Neural cell (in vitro differentiated cells): Measurements from ENCODE around the gene PPP3R2. TPM values are rescaled to one million over a fixed set of nuclear protein-coding genes. Genes with fewer than 3 reads are reported as not detected.

Experiments used
- H2AFZ ChIP-seq: fragments of 200-600, 300-800 bp; sonication (generic), shearing (Covaris generic); 2 replicates; pipeline ENCODE4 v1.6.0; 2014; ENCODE audit warnings: low read depth, mild to moderate bottlenecking, antibody characterized with exemption, low read length, moderate library complexity
- H3F3A ChIP-seq: fragments of 200-600 bp; shearing (Covaris generic); 2 replicates; pipeline ENCODE4 v1.6.1; 2016; ENCODE audit warnings: mild to moderate bottlenecking, moderate library complexity, mixed read lengths, antibody characterized with exemption, low read length; ENCODE audit not compliant: insufficient read depth, poor library complexity, severe bottlenecking
- H3K27ac ChIP-seq: fragments of 200-600, 300-800 bp; sonication (generic), shearing (Covaris generic); 2 replicates; pipeline ENCODE4 v1.5.1; 2014; ENCODE audit warnings: mild to moderate bottlenecking, low read length, moderate library complexity
- H3K27me3 ChIP-seq: fragments of 300-800, 200-600 bp; sonication (generic), shearing (Covaris generic); 2 replicates; pipeline ENCODE4 v1.6.0; 2014; ENCODE audit warnings: mild to moderate bottlenecking, low read depth, low read length, moderate library complexity; ENCODE audit not compliant: insufficient read depth
- H3K36me3 ChIP-seq: fragments of 300-800, 200-600 bp; sonication (generic), shearing (Covaris generic); 2 replicates; pipeline ENCODE4 v1.5.1; 2014; ENCODE audit warnings: mild to moderate bottlenecking, antibody characterized with exemption, low read length, moderate library complexity; ENCODE audit not compliant: insufficient read depth
- H3K4me2 ChIP-seq: fragments of 300-800, 200-600 bp; sonication (generic), shearing (Covaris generic); 2 replicates; pipeline ENCODE4 v1.6.0; 2014; ENCODE audit warnings: mild to moderate bottlenecking, low read length
- H3K4me3 ChIP-seq: fragments of 300-800, 200-600 bp; sonication (generic), shearing (Covaris generic); 2 replicates; pipeline ENCODE4 v1.5.1; 2014; ENCODE audit warnings: mild to moderate bottlenecking, low read length, moderate library complexity
- H3K79me2 ChIP-seq: fragments of 200-600 bp; shearing (Covaris generic); replicated peaks from 2 replicates; pipeline ENCODE4 v1.6.0; 2014; ENCODE audit warnings: mild to moderate bottlenecking, low read length, moderate library complexity; ENCODE audit not compliant: insufficient read depth
- H3K9ac ChIP-seq: fragments of 300-800, 200-600 bp; sonication (generic), shearing (Covaris generic); 2 replicates; pipeline ENCODE4 v1.6.1; 2016; ENCODE audit warnings: mild to moderate bottlenecking, low read length, mixed read lengths
- H3K9me2 ChIP-seq: fragments of 200-600 bp; shearing (Covaris generic); 2 replicates; pipeline ENCODE4 v1.6.1; 2016; ENCODE audit warnings: mild to moderate bottlenecking, low read length, mixed read lengths; ENCODE audit not compliant: insufficient read depth
- H3K9me3 ChIP-seq: fragments of 200-600, 300-800 bp; sonication (generic), shearing (Covaris generic); 2 replicates; pipeline ENCODE4 v1.6.1; 2016; ENCODE audit warnings: mild to moderate bottlenecking, mixed run types, low read length, moderate library complexity, mixed read lengths
- H4K20me1 ChIP-seq: fragments of 200-600 bp; shearing (Covaris generic); 2 replicates; pipeline ENCODE4 v1.6.1; 2016; ENCODE audit warnings: mild to moderate bottlenecking, mixed run types; ENCODE audit not compliant: insufficient read depth
- CTCF ChIP-seq: fragments of 450-650 bp; IDR thresholded peaks from 2 replicates; pipeline ENCODE4 v1.5.1; 2014; ENCODE audit warnings: antibody characterized with exemption, mild to moderate bottlenecking, moderate library complexity; ENCODE audit not compliant: poor library complexity, severe bottlenecking
- EP300 ChIP-seq: fragments of 450-650 bp; conservative IDR thresholded peaks from 2 replicates; pipeline ENCODE4 v1.6.1; 2014; ENCODE audit warnings: antibody characterized with exemption, mild to moderate bottlenecking, moderate library complexity; ENCODE audit not compliant: poor library complexity, severe bottlenecking
- EZH2 ChIP-seq: fragments of 200-600, 300-800 bp; shearing (Covaris generic), sonication (generic); IDR thresholded peaks from 2 replicates; pipeline ENCODE4 v1.6.1; 2014; ENCODE audit warnings: antibody characterized with exemption, low read length, borderline replicate concordance, mild to moderate bottlenecking; ENCODE audit not compliant: insufficient read depth, poor library complexity, severe bottlenecking
- MXI1 ChIP-seq: fragments of 450-650 bp; conservative IDR thresholded peaks from 2 replicates; pipeline ENCODE4 v1.6.1; 2014; ENCODE audit warnings: antibody characterized with exemption, mild to moderate bottlenecking; ENCODE audit not compliant: poor library complexity, severe bottlenecking
- POLR2AphosphoS5 ChIP-seq: IDR thresholded peaks from 2 replicates; pipeline ENCODE4 v1.6.1; 2012
- RAD21 ChIP-seq: fragments of 450-650 bp; conservative IDR thresholded peaks from 2 replicates; pipeline ENCODE4 v1.6.1; 2014; ENCODE audit warnings: antibody characterized with exemption, mild to moderate bottlenecking, moderate library complexity
- REST ChIP-seq: IDR thresholded peaks from 2 replicates; pipeline ENCODE4 v1.6.1; 2012; ENCODE audit warnings: borderline replicate concordance
- SMC3 ChIP-seq: fragments of 450-650 bp; conservative IDR thresholded peaks from 2 replicates; pipeline ENCODE4 v1.6.1; 2014; ENCODE audit warnings: antibody characterized with exemption, mild to moderate bottlenecking, moderate library complexity; ENCODE audit not compliant: poor library complexity
- TAF1 ChIP-seq: IDR thresholded peaks from 2 replicates; pipeline ENCODE4 v1.6.1; 2012; ENCODE audit warnings: low read depth
- polyA plus RNA-seq: library from polyadenylated mRNA; depleted of rRNA; stranded (reverse); fragments of >200 nt; gene quantifications from 2 replicates; pipeline ENCODE4 v1.2.3, GENCODE V29; 2014

Gene PPP3R2
- polyA plus RNA-seq, 1 donor from 2014 or later: not detected

GRCh38 chr9:101567725-101568350 is 26.9 kb downstream of the PPP3R2 start:
- Histone ChIP-seq H3K79me2 (no peaks in the 10 kb centered on the region), H3K27me3 (no peaks in the 10 kb centered on the region), H3K9me3 (no peaks in the 10 kb centered on the region), H3K9me2 (no peaks in the 10 kb centered on the region), H3K27ac (no peak overlapping the region), H3K4me2 (no peak overlapping the region), H3K36me3 (no peaks in the 10 kb centered on the region), H3K9ac (no peak overlapping the region), H4K20me1 (no peaks in the 10 kb centered on the region), H3K4me3 (no peak overlapping the region), H3F3A (no peaks in the 10 kb centered on the region), H2AFZ (no peak overlapping the region)
- TF ChIP-seq EZH2 (no peak), SMC3 (no peak), RAD21 (no peak), POLR2AphosphoS5 (no peak), EP300 (no peak), TAF1 (no peak), CTCF (no peak), MXI1 (no peak), REST (no peak)

- TF ChIP-seq EP300: no peak
- TF ChIP-seq SMC3: peak; percentile 28
- TF ChIP-seq EZH2: no peak
- peak; percentile 35 for TF ChIP-seq CTCF
- H4K20me1 ChIP-seq: no peaks in the 10 kb centered on the region
- H2AFZ ChIP-seq: no peak overlapping the region
- H3K36me3 ChIP-seq: no peaks in the 10 kb centered on the region
- no peaks in the 10 kb centered on the region for H3K9me3 ChIP-seq
- H3K79me2 ChIP-seq: no peaks in the 10 kb centered on the region
- no peak overlapping the region for H3K9ac ChIP-seq
- no peaks in the 10 kb centered on the region for H3F3A ChIP-seq
- no peak overlapping the region for H3K4me2 ChIP-seq
- no peaks in the 10 kb centered on the region for H3K27me3 ChIP-seq
- H3K4me3 ChIP-seq: no peak overlapping the region
- H3K9me2 ChIP-seq: no peaks in the 10 kb centered on the region
- no peak overlapping the region for H3K27ac ChIP-seq
Observed at GRCh38 chr9:101566904-101567724, 27.7 kb downstream of the PPP3R2 start.
